OCI-M2 (cell line): Measurements from ENCODE around the gene TRIM17.
A peak's percentile ranks its signal among the peaks of the same experiment; 100 is the strongest.
"Not testable (repeated sequence)": the region's sequence is repeated elsewhere in the genome, so short reads cannot be mapped to it uniquely, and the experiment has no call there.

Source experiments
- DNase-seq: peaks from one replicate; lab custom pipeline; 2025; ENCODE audit not compliant: unreplicated experiment; lab: John Stamatoyannopoulos, UW

Gene TRIM17

GRCh38 chr1:228448372-228448771 is 31.7 kb upstream of the TRIM17 start:
- no peak for DNase-seq

DNA sequence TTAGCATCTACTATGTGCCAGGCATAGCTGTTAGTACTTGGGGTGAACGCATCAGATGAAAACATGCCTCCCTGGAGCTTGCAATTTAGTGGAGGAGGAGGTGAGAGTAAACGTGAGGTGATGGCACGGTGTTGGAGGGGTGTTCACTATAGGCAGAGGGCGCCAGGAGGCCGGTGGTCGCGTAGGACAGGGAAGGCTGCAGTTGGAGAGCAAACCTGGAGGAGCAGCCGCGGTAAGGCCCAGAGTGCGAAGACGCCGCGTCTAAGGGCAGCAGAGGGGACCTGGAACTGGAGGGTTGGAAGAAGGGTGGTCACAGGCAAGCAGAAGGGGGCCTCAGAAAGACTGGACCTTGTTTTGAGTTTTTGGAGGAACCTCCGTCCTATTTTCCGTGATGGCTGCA is 30.2 kb upstream of the TRIM17 start:
- no peak for DNase-seq

- DNase-seq: no peak
Measured at GRCh38 chr1:228445843-228446650, 29.4 kb upstream of the TRIM17 start.

GRCh38 chr1:228445490-228445842 is 28.8 kb upstream of the TRIM17 start:
- DNase-seq: no peak

- no peak for DNase-seq
Measured at GRCh38 chr1:228443395-228443794, 26.7 kb upstream of the TRIM17 start.

DNA sequence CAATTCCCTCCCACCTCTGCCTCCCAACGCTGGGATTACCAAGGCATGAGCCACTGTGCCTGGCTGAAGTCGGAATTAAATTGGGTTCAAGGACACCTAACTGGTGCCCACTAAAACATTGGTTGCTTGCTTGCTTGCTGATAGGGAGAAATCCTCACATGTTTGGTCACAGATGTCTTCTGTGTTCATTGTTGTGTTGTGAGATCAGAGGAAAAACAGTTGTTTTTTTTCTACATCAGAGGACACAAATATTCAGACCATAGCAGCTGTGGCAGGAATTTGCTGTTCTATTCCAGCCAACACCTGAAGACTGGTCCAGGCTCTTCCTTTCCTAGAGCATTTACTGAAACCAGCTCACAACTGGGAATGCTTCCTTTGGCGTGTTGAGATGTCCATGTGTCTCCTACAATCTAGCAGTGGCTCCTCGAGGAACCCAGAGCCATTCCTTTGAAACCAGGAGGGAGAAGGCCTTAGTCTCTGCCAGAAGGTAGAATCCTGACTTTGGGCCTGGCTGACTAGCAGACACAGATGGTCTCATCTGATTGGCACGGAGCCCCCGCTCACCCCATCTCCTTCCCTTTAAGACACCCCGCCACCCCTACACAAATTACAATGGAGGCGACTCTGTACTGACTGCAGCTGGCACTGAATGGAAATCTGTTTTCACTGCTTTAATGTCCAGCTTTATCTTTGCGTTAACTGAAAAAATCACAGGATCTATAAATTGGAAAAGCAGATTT is 24.3 kb upstream of the TRIM17 start:
- DNase-seq: no peak

GRCh38 chr1:228438266-228438665 is 21.6 kb upstream of the TRIM17 start:
- DNase-seq: no peak

DNA sequence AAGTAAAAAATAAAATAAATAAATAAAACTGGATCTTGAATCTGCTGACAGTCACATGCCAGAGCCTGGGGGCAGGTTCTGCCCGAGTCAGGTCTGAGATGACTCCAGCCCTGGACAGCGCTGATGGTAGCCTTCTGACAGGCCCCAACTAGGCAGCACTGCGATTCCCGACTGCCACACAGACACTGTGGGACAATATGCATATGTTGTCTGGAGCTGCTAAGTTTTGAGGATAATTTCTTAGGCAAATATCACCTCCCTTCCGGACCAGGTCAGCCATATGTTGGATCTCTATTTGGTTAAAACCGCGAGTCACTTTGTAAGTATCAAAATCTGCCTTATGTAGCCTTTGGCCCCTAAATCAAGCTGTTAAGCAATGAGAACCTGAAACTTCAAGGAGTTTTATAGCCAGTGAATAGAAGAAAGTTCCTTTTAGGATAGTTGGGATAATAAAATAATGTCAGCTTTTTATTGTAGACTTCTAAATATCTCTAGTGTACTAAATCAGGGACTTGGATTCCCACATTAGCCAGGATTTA is 20.8 kb upstream of the TRIM17 start:
- no peak for DNase-seq

- DNase-seq: no peak
Measured at GRCh38 chr1:228434689-228435088, 18.0 kb upstream of the TRIM17 start.

- DNase-seq: not testable (repeated sequence)
Measured at GRCh38 chr1:228433337-228434053, 16.8 kb upstream of the TRIM17 start.

DNA sequence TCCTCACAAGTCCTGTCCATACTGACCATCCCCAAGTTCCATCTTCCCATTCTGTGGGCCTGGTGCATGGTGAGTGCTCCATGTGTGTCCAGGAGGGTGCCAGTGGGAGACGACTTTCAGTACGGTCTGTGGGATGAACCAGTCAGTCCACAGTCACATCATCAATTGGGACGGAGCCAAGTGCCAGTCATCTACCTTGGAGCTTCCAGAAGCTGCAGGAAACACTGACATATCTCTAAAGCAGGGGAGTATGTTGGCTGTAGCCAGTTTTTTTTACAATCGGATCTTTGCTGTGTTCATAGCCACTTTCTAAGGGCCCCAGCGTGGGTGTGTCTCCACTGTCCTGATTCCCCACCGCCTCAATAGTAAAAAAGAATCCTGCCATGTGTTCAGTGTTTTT is 13.6 kb upstream of the TRIM17 start:
- no peak for DNase-seq

DNA sequence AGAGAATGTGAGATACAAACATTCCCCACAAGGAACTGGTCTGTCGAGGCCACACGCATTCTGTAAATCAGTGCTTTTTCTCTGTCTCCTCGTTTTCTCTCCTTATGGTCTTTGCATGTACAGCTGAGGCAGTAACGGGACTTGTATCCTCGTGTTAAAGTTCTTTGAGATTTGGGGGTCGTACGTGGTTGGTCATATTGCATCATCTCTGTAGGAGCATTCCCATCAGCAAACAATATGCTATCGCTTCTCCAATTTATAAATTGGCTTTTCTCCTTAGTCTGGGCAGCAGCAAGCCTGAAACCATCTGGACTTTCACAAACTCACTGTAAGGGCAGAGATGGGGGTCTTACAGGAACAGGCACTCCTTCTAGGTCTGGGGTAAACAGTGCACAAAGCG is 13.0 kb upstream of the TRIM17 start:
- DNase-seq: no peak

DNA sequence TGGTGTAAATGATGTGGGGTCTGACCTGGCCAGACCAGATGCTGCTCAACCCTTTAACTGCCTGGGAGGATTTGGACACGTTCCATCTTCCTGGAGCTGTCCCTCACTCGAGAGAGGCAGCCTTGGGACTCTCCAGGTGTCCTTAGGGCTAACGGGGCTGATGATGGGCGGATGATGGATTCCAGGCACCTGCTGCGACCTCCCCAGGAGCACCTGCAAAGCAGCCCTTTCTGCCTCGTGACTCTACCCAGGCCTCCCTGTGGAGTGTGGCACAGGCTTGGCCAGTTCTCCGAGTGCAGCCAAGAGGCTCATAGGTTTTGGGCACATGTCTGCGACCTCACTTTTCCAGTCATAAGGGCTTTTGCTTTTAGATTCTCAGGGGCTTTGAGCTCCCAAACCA is 12.3 kb upstream of the TRIM17 start:
- no peak for DNase-seq

DNA sequence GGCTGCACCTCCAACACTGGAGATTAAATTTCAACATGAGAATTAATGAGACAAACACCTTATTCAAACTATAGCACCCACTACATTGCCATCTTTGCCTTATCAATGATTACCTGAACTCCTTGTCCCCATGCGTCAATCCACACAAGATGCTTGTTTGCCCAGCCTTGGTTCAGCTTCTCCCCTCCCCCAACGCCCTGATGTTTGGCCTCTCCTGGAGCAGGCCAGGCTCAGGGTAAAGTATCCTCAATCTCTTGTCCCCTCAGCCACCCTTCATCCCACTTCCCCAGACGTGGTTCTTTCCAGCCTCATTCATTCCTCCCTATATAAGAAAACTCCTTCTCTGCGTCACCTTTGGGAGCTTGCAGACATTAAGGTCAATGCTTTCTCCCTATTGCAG is 11.8 kb upstream of the TRIM17 start:
- DNase-seq: no peak

DNA sequence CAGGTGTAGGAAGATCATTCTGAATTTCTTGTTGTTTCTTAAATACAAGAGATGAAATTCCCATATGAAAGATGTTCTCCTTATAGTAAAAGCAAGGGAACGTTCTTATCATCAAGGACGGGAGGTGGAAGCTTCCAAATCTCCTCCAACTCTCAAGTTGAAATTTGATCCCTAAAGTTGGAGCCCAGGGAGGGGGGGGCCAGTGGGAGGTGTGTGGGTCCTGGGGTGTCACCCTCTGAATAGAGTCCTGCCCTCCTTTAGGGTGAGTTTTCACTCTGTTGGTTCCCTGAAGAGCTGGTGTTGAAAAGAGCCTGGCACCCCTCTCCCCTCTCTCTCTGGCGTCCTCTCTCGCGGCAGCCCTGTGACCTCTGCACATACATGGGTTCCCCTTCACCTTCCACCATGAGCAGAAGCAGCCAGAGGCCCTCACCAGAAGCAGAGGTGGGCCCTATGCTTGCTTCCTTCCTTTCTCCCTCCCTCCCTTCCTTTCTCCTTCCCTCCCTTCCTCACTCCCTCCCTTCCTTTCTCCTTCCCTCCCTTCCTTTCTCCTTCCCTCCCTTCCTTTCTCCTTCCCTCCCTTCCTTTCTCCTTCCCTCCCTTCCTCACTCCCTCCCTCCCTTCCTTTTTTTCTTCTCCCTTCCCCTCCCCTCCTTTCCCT is 10.0 kb upstream of the TRIM17 start:
- no peak for DNase-seq

DNA sequence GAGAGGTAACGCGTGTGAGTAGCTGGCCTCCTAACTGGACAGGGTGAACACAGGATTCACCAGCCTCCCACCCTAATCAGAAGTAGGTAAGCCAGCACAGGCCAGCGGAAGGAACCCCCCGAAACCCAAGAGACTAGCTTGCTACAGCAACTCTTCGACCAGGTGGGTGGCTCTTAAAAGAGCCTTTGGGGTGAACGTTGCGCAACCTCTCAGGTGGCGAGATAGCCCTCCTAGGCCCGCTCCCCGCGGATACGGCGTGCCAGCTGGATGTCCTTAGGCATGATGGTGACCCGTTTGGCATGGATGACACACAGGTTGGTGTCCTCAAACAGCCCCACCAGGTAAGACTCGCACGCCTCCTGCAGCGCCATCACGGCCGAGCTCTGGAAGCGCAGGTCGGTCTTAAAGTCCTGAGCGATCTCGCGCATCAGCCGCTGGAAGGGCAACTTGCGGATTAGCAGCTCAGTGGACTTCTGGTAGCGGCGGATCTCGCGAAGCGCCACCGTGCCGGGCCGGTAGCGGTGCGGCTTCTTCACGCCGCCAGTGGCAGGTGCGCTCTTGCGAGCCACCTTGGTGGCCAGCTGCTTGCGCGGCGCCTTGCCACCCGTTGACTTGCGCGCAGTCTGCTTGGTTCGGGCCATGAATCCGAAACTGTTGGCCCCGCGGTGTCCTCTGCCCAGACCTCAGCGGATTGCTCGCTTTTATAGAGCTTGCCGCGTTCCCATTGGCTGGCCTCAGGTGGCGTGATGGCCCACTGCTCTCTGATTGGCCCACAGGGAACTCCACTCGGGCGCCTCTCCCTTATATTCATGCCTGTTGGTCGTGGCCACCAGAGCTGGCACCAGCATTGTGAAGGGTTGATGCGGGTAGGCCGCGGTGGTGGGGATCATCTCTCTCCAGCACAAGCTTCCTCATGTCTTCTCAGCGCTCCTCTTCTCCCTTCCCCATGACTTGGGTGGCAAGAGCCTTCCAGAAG is 8.3 kb upstream of the TRIM17 start:
- DNase-seq: no peak

DNA sequence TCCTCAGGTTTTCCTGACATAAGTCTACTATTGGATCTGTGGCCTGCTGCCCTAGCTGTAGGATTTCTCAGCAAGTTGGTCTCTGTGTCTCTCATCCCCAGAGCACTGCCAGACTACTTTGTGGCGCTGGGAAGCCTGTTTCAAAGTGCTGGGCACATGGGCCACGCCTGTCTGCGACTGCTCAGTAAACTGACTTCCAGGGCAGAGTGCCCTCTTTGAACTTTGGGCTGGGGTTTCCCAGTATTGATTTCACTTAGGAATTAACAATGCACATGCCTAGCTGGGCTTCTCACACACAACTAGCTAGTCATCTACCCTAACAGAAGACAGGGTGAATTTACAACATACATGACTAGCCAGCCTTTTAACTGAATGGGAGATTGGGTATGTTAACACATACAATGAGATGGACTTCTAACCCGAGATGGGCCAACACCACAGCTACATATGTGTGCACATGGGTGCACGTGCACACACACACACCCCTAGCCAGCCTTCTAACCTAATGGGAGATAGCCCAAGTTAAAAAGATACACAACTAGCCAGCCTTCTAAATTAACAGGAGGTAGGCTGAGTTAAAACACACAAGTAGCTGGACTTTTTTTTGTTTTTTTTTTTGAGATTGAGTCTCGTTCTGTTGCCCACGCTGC is 6.9 kb upstream of the TRIM17 start:
- DNase-seq: no peak

- DNase-seq: peak; percentile 29
Measured at GRCh38 chr1:228420968-228421826, 4.5 kb upstream of the TRIM17 start.
